ENCODE results near the gene MYH6. TPM values are rescaled to one million over a fixed set of nuclear protein-coding genes. Genes with fewer than 3 reads are reported as not detected.

MYH6 gene
- total RNA-seq, 2 experiments from 2014 or later = not detected

DNA sequence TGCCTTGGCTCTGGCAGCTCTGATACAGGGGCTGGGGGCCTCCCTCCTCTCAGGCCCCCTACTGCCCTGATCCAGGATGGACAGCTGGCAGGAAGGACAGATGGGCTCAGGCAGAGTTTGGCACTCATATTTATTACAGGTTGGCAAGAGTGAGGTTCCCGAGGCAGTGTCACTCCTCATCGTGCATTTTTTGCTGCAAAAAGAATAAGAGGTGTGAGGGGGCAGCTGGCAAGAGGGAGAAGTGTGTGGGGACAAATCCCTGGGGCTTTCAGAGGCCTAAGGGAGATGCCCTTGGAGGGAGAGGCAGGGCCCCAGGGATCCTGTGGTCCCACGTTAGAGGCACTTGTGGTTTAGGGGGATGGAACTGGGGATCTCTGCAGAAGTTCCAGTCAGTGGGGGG, 26.2 kb downstream of the MYH6 start:
- ChIA-PET CTCF (interaction anchor here (0.7 to 2.6 kb wide), 6 partner anchors 9 to 260 kb away, joined by 3 to 40 read pairs (median 3); no protein-coding TSS in a partner anchor), POLR2A (no interaction called here)

DNA sequence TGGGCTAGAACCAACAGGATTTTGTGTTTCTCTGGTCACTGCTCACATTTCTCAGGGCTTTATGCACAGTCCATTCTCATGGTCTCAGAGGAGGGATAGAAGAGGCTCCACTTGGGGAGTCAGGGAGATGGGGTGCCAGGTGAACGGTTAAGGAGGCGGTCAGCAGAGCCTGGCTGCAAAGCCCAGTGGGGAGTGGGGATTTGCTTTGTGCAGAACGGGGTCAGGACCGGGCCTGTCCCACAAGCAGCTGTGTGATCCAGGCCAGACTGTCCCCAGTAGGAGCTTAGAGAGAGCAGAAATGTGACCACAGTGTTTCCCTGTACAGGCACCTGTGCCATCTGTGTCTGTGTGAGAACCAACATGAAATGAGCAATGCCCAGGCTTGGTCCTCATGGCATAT, 27.1 kb downstream of the MYH6 start:
- POLR2A ChIA-PET = interaction anchor here (0.5 kb wide), 1 partner anchor 17 kb away, joined by 3 read pairs; no protein-coding TSS in a partner anchor
- CTCF ChIA-PET = interaction anchor here (1.0 to 2.6 kb wide), 9 partner anchors 10 to 286 kb away, joined by 3 to 40 read pairs (median 4); partner anchors contain the start of genes ACIN1, C14orf119 and PPP1R3E

DNA sequence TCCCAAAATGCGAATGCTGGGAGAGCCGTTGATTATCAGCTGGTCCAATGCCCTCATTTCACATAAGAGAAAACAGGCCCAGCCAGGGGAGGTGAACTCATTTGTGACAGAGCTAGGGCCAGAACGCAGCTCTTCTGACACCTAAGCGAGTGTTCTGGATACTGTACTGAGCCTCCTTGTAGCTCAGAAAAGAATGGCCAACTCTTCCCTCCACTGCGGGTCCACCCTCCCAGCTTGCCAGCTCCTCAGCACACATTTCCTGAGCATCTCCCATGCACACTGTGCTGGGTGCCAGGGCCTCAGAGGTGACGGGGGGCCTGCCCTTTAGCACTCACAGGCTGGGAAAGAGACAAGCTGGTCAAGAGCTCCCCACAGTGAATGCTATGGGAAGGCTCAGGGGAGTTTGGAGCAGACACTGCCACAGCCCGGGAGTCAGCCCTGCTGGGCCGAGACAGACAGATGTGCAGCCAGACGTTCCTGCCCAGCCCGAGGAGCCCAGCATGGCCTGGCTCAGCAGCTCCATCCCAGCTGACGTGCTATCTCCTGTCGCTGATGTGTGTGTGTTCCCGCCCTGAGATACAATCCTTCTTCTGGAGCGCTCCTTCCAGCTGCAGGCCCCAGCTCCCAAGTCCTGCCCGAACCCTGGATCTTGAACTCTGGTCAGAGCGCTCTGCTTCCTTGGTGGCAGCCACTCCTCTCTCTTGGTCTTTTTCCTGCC, 27.7 kb downstream of the MYH6 start:
- CTCF ChIA-PET = interaction anchor here (0.9 to 2.6 kb wide), 21 partner anchors 9 to 285 kb away, joined by 3 to 40 read pairs (median 4); partner anchors contain the start of genes ACIN1, C14orf119, PPP1R3E and SLC22A17
- POLR2A ChIA-PET = interaction anchor here (0.5 kb wide), 1 partner anchor 17 kb away, joined by 3 read pairs; no protein-coding TSS in a partner anchor

DNA sequence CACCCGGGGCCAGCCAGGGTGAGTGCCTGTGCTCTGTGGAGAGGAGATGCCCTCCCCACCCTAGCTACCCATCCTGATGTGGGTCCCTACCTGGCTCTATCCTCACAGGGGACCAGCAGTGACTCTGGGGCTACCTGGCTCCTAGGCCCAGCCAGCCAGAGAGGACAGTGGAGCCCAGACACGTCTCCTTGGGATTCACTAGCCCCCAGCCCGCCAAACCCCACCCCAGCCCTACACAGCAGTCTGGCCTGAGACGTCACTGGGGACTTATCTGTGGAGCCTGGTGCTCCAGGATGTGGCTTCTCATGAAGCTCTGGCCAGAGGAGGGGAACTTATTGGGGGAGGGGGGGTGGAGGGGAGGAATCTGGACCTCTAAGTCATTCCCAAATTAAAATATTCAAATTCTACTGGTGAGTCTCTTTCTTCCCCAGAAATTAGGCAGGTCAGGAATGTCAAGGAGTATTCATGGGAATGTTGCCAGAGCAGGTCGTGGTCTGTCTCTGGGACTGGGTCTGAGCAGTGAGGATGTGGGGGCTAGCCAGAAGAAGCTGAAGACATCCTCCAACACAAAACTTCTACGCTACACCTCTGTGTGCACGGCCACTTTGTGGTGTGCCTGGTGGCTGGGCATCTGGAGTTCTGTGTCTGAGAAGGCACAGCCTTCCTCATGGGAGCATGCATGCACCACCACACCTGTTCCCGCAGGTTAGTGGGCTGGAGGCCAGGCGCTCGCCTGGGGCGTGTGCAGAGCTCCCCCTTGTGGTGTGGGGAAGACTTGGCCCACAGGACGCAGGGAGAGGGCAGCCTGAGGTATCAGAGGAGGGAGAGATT, 28.5 kb downstream of the MYH6 start:
- POLR2A ChIA-PET = no interaction called here

DNA sequence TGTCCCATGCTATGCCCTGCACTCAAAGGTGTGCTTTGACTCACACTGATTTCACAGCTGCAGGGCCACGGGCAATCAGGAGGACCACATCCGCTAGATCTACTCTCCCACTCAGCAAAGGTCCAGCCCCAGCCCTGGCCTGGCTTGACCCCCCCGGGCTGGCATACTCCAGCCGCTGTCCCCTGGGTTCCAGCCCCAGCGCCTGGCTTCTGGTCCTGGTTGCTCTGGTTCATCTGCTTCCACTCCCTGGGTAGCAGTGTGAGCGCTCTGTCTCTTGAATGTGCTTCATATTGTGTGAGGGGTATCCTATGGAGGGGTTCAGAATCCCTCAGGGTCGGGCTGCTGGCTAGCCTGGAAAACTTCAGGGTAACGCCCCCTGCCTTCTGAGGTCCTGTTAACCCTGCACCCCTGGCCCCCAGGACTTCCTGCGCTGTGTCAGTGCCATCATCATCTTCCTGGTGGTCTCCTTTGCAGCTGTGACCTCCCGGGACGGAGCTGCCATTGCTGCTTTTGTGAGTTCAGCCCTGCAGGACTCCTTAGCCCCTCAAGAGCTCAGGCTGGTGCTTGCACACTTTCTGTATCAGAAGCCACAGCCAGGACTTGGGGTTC, 29.4 kb downstream of the MYH6 start:
- ChIA-PET POLR2A (no interaction called here), CTCF (interaction anchor here (1.4 to 2.1 kb wide), 4 partner anchors 10 to 259 kb away, joined by 4 to 10 read pairs (median 7); no protein-coding TSS in a partner anchor)

More for the DNA sequence above, 28.5 kb downstream of the MYH6 start:
- CTCF ChIA-PET = interaction anchor here (0.8 to 2.6 kb wide), 22 partner anchors 9 to 284 kb away, joined by 3 to 40 read pairs (median 4); partner anchors contain the start of genes ACIN1, C14orf119, PPP1R3E and SLC22A17

DNA sequence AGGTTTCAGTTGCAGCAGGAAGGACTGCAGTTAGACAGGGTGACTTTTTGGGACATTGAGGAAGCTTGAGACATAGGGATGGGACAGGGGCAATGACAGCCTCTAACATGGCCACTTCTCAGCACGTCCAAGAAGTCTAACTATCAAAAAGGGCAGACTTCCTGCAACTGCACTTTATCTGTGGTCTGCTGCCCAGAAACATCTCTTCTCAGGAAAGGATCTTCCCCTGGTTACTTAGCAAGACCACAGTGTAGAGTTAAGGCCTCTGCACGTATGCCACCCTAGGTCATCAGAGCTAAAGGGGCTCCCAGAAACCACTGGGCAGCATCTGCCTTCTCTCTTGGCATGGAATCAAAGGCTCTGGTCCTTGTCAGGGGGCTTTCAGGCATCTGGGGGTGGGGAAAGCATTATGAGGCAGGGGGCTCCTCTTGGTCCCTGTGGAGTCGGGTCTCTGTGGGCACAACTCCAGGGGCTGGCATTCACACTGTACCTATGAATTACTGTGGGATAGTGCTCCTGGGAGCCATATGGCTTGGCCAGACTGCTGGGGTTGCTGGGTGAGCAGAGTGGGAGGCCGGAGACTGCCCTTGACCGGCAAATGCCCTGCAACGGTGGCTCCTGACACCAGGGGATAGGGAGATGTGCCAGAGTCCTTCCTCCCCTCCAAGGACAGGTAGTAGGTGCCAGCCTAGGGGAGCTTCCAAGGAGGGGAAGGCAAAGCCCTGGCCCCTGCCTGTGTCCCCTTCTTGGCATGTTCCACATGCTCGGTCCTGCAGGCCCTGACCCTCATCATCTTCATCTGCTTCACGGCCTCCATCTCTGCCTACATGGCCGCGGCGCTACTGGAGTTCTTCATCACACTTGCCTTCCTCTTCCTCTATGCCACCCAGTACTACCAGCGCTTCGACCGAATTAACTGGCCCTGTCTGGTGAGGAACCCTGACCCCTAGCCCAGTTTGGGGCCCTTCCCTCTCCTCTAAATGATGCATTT, 30.2 kb downstream of the MYH6 start:
- CTCF ChIA-PET = no interaction called here
- POLR2A ChIA-PET = no interaction called here

DNA sequence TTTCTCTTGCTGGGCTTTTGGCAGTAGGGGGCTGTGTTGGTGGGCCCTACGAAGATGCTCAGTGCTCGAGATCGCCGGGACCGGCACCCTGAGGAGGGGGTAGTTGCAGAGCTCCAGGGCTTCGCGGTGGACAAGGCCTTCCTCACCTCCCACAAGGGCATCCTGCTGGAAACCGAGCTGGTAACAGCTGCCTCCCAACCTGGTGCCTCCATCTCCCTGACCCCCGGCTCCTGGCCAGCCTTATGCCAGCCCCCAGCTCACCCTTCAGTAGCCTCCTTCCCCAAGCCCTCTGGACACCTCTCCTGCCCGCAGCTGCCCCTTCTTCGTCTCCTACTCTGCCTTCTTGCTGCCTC, 30.9 kb downstream of the MYH6 start:
- ChIA-PET POLR2A (no interaction called here), CTCF (interaction anchor here (1.6 kb wide), 1 partner anchor 135 kb away, joined by 4 read pairs; no protein-coding TSS in a partner anchor)

DNA sequence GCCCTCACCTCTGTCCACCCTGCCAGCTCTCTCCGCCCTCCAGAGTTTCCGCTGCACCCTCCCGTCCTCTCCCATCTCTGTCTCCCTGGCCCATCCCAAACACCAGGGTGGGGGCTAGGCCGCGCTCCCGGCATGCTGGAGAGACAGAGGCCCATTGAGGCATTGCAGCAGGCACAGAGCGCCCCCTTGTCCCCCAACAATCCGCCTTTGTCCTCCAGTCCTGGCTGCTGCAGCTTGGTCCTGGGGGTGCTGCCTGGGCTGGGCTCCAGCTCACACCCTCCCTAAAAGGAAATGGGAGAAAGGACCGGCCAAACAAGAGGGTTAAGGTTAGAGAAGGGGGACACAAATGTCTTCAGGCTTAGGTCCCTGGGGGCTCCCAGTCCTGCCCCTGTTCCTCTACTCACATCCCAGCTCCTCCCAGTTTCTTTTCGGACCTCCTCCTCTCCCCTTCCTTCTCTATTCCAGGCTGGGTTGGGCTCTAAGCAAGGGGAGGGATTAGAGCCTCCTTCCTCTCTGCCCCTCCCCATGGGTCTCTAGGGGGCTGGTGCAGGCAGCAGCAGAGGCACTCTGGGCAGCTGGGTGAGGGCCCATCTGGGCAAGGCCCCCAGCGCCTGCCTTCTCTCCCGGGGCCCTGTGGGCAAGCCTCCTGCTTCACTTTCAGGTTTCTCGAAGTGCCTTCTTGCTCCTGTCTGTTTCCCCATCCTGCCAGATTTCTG, 31.4 kb downstream of the MYH6 start, which contains the start of gene CMTM5:
Gene CMTM5, plus strand, starts transcription at position 565 of the 716 bp plus-strand sequence. CDS start 206 bp downstream, outside the sequence.
- CTCF ChIA-PET = interaction anchor here (1.6 kb wide), 1 partner anchor 134 kb away, joined by 4 read pairs; no protein-coding TSS in a partner anchor

DNA sequence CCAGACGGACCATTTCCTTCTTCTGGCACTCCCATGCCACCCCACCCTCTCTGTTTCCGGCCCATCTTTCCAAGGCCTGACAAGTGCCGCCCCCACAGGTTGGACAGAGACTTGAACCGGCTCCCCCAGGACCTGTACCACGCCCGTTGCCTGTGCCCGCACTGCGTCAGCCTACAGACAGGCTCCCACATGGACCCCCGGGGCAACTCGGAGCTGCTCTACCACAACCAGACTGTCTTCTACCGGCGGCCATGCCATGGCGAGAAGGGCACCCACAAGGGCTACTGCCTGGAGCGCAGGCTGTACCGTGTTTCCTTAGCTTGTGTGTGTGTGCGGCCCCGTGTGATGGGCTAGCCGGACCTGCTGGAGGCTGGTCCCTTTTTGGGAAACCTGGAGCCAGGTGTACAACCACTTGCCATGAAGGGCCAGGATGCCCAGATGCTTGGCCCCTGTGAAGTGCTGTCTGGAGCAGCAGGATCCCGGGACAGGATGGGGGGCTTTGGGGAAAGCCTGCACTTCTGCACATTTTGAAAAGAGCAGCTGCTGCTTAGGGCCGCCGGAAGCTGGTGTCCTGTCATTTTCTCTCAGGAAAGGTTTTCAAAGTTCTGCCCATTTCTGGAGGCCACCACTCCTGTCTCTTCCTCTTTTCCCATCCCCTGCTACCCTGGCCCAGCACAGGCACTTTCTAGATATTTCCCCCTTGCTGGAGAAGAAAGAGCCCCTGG, 32.4 kb downstream of the MYH6 start:
- POLR2A ChIA-PET = no interaction called here
- CTCF ChIA-PET = interaction anchor here (1.6 kb wide), 1 partner anchor 133 kb away, joined by 4 read pairs; no protein-coding TSS in a partner anchor

More for the DNA sequence above, 31.4 kb downstream of the MYH6 start, which contains the start of gene CMTM5:
- POLR2A ChIA-PET = no interaction called here

DNA sequence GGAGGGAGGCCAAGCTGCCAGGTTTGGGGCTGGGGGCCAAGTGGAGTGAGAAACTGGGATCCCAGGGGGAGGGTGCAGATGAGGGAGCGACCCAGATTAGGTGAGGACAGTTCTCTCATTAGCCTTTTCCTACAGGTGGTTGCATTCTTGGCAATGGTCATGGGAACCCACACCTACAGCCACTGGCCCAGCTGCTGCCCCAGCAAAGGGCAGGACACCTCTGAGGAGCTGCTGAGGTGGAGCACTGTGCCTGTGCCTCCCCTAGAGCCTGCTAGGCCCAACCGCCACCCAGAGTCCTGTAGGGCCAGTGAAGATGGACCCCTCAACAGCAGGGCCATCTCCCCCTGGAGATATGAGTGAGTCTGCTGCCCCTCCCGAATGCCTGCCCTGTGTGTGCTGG, 35.0 kb downstream of the MYH6 start:
- CTCF ChIA-PET = no interaction called here
- POLR2A ChIA-PET = no interaction called here

DNA sequence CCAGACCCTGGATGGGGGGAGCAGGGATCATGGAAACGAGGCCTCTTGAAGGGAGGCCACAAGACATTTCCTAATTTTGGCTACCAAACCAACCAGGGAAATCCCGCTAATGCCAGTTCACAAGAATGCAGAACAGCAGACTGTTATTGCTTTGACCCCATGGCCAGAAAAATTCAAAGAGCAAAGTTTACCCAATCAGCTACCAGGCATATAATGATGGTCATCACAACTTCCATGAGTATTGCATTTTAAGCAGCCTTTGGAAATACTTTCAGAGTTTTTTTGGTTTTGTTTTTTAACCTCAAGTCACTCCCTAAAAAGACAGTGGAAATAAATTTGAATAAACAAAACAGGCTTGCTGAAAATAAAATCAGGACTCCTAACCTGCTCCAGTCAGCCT, 35.6 kb downstream of the MYH6 start, which contains the start of gene IL25:
Gene IL25, plus strand, starts transcription at position 301 of the 400 bp plus-strand sequence.
- ChIA-PET CTCF (no interaction called here), POLR2A (no interaction called here)

DNA sequence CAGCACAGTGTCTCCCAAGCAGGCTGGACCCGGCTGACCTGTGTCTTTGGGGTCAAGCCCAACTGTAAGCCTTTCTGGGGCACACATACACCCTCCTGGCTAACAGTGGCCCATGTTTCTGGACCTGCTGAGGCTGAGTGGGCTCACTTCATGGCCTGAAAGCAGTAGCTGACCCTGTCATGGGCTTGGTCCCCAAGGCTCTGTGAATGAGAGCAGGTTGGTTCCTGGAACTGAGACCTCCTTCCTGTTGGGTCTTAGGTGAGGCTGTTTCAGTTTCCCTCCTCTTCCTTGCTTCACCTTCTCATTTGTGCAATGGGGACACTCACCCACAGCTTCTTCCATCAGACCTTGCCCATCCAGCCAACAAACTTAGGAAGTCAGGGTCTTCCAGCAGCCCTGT, 36.2 kb downstream of the MYH6 start:
- ChIA-PET POLR2A (no interaction called here), CTCF (interaction anchor here (2.3 kb wide), 1 partner anchor 8 kb away, joined by 6 read pairs; no protein-coding TSS in a partner anchor)

DNA sequence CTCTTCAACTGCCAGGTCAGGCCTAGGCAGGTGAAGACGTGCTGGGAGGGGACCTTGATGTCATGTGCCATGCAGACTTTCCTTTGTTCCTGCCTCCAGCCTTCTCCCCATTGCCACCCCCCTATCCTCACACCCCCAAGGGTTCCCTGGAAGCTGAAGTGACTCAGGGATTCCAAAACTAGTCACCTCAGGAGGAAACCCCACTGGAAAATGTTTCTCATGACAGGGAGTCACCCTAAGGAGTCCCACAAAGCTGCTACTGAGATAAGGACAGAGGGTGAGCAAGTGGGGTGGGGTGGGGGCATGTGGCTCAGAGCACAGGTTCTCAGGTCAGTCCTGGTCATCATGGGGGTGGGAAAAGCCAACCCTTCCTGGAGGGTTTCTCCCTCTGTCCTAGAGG, 37.9 kb downstream of the MYH6 start:
- CTCF ChIA-PET = interaction anchor here (1.3 to 2.3 kb wide), 2 partner anchors 10 to 12 kb away, joined by 3 to 6 read pairs; no protein-coding TSS in a partner anchor

DNA sequence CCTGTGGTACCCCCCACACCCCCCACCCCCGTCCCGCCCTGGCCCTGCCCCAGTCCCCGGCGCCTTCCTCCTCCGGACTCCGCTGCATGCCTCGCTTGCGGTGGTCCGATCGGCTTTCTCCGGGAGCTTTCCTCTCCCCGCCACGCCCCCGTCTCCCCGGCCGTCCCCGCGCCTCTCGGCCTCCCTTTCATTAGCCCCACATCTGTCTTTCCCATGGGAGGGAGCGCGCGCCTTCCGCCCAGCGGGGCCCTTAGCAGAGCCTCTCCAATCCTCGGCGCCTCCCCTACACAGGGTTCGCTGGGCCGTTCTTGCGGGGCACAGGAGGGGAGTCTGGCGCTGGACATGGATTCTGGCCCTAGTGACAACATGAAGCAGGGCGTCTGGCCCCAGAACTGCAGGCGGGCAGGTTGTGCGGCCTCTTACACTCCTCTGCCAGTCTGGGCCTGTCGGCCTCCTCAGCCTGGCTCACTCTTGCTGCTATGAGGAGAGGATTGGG, 41.6 kb downstream of the MYH6 start:
- ChIA-PET CTCF (no interaction called here), POLR2A (no interaction called here)

More for the DNA sequence above, 37.9 kb downstream of the MYH6 start:
- POLR2A ChIA-PET = no interaction called here

DNA sequence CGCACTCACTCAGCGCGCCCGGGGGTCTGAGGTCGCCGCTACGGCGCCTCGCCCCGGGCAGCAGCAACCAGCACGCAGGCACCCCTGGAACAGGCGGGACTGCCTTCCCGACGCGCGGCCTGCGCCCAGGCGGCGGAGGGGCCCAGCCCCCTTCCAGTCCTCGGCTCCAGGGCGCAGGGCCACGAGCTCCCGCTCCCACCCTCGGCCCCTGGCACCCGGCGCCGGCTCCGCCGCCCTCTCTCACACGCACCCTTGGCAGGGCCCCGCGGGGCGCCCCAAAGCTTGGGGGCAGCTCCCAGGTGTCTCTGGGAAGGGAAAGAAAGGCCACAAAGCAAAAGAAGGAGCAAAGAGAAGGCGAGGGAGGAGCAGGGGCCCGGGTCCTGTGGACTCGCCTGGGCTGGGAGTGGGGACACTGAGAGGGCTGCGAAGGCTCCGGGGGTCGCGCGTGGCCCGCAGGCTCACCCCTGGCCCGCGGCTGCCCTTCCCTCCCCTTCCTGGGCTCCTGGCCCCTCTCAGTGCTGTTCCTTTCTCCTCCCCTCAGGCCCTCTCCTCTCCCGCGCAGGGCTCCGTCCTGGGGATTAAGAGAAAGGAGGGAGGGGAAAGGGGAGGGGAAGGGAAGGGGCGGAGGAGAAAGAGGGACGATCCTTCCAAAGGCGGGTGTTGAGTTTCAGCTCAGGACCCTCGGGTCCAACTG, 42.2 kb downstream of the MYH6 start:
- POLR2A ChIA-PET = interaction anchor here (0.6 kb wide), 1 partner anchor 48 kb away, joined by 6 read pairs; no protein-coding TSS in a partner anchor
- CTCF ChIA-PET = no interaction called here

DNA sequence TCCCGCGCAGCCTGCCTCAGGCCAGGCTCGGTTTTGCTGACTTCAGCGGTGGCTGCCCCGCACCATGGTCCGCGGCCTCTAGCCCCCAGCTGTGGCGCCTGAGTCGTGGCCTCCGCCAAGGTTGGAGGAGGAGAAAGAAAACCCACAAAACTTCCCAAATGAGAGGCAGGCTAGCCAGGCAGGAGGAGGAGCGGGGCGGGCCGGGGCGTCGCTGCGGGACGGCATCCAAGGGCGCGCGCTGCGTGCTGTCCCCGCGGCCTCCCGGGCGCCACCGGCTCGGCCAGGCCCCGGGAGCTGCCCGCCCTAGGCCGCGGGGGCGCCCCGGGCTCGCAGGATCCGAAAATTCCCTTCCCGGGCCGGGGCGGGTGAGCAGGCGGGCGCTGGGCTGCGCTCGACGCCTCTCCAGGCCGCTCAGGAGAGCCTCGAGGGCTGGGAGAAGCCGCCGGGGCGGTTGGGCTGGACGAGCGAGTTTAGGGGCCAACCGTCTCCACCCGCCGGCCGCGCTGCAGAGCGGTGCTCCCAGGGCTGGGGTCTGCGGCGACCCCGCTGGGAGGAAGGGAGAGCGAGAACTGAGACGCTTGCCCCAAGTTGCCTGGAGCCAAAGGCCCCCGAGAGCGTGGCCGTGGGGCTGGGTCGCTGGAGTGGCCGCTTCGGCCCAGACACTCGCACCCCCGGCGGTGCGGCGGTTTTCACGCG, 42.9 kb downstream of the MYH6 start, which contains the start of gene EFS:
Gene EFS, minus strand, starts transcription at position 137 of the 696 bp plus-strand sequence. CDS start 147 bp downstream, outside the sequence.
- ChIA-PET CTCF (no interaction called here), POLR2A (no interaction called here)
